GM21723 (cell line): ENCODE measurements around the gene IFIT3.
A peak's percentile ranks its signal among the peaks of the same experiment; 100 is the strongest.

ENCODE experiments used
- ATAC-seq: cut with Tn5 transposase; IDR thresholded peaks from one replicate; pipeline ENCODE4 v1.9.1; 2021; ENCODE audit warnings: mild to moderate bottlenecking, moderate library complexity; ENCODE audit not compliant: unreplicated experiment

Gene IFIT3

DNA sequence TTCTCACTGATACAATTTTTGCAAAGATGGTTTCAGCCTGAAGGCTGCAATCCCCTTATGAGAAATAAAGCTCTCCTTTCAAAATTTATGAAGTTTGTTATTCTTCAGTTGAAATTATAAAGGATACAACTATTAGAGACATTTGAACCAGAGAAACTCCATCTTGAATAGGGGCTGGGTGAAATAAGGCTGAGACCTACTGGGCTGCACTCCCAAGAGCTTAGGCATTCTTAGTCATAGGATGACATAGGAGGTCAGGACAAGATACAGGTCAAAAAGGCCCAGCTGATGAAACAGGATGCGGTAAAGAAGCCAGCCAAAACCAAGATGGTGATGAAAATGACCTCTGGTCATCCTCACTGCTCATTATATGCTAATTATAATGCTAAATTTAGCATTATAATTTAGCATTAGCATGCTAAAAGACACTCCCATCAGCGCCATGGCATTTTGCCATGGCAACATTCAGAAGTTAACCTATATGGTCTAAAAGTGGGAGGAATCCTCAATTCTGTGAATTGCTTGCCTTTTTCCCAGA is 27.7 kb downstream of the IFIT3 start:
- no peak for ATAC-seq

GRCh38 chr10:89357096-89357495 is 29.3 kb downstream of the IFIT3 start:
- ATAC-seq, result no peak

GRCh38 chr10:89357975-89358374 is 30.2 kb downstream of the IFIT3 start:
- no peak for ATAC-seq

- ATAC-seq, result no peak
Measured at GRCh38 chr10:89360157-89360556, 32.4 kb downstream of the IFIT3 start.

GRCh38 chr10:89362929-89363328 is 35.1 kb downstream of the IFIT3 start:
- no peak for ATAC-seq

DNA sequence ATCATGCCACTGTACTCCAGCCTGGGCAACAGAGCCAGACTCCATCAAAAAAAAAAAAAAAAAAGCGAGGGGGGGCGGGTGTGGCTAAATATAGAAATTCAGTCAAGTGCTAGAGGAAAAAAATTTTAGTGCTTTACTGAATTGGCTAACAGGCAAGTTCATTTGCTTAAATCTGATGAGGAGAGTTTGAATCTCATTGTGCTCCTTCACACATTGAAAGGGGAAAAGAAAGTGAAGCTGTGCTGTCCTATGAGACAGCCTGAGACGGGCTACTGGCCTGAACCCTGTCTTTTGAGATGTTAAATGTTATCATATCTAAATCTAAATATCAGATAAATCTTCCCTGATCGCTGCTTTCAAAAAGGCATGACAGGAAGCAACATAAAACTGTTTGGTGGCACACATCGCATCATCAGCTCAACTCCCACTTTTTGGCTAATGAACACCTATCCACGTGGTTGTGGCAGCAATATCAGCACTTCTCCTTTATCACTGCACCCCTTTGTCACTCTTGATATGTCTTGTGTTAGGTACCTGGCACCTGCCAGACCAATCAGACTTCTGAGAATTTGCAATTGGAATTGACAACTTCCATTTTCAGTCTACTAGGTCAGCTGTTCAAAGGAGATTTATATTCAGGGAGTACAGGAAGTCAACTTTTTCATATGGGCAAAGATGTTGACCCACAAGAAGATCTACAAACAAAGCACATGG is 36.1 kb downstream of the IFIT3 start:
- ATAC-seq, result peak; percentile 40

- ATAC-seq, result peak; percentile 50
Measured at GRCh38 chr10:89364531-89364930, 36.7 kb downstream of the IFIT3 start.

GRCh38 chr10:89367529-89367928 is 39.7 kb downstream of the IFIT3 start:
- ATAC-seq, result peak; percentile 75

DNA sequence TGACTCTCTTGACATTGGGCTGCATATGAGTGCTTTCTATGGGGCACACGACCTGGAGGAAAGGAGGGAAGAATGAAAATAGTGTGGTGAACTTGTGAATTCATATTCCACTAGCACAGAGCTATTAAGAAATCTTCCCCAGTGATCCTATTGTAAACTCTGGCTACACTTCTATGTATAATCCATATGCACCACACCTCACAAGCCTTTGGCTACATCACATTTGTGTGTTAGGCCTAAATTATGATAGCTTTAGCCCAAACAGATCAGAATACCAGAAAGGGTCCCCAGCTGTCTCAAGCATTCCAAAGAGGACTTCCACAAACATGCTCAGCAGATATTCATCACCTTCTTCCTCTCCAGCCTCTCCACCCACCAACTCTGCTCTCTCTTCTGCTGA is 40.3 kb downstream of the IFIT3 start:
- ATAC-seq, result no peak

DNA sequence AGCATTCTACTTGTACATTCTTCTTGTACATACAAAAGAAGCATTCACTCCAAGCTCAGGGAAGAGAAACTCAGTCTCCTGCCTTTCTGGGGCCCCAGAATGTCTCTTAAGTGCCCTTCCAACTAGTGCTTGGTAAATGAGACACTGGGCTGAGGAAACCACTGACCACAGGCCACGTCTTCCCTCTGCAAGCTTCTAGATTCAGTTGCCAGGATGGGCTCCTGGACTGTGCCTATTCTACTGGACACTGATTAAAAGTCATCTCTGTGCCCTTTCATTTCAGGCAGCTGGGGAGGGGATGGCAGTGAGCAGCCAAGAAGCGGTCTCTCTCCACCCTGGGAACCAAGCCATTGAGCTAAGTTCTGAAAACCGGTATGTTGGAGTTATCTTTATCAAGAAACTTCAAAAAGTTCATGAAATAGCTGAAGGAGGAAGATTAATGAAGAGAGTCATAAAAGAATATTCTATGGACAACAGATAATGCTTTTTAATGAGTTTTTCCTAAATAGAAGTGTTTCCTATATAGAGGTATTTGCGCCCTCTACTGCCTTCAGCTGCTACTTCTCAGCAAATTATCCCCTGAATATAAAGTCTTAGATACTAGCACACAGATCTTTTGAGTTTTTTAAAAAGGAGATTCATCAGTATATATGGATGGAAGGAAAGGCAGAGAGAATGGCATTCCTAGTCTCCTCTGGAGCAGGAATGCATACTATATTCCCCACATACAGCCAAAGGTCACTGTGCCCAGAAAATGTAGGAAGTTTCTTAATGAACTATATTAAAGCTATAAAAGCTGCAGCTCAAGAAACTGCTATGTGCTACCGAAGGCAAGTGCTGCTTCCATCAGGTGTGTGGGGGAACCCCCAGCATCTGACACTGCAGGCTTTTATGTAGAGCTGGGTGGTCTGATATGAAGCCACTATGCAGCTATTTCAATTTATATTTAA is 41.6 kb downstream of the IFIT3 start:
- ATAC-seq, result no peak

GRCh38 chr10:89371079-89371478 is 43.3 kb downstream of the IFIT3 start:
- no peak for ATAC-seq

- no peak for ATAC-seq
Measured at GRCh38 chr10:89371987-89372386, 44.2 kb downstream of the IFIT3 start.

DNA sequence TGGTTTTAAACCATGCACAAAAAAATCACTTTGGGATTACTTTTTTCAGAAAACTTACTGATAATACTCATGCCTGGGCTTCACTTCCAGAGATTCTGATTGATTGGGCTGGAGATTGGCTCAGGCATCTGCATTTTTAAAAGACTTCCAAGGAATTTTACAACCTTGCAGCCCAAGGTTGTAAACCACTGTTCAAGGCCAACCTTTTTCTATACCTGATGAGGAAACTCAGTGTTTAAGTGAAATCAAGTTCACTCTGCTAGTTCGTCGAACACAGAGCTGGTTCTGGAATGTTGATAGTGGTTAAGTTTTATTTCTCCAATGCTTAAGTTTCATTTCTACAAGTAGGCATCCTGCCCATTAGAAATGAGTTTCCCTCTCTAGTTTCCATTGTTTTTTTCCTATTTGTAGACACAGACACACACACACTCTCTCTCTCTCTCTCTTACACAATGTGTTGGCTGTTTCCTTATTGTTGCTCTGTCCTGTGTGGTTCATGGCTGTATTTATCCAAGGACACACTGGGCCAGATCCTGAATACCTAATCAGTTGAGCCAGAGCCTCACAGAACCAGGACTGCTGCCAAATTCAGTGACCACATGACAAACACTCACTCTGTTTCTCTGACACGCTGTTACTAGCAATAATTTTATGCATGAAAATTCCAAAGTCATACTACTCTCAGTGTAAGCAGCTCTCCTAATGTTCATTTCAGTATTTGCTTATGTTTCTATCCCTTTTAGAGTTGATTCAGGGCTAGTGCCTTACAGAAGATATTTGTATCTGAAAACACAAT is 46.3 kb downstream of the IFIT3 start:
- ATAC-seq, result no peak

DNA sequence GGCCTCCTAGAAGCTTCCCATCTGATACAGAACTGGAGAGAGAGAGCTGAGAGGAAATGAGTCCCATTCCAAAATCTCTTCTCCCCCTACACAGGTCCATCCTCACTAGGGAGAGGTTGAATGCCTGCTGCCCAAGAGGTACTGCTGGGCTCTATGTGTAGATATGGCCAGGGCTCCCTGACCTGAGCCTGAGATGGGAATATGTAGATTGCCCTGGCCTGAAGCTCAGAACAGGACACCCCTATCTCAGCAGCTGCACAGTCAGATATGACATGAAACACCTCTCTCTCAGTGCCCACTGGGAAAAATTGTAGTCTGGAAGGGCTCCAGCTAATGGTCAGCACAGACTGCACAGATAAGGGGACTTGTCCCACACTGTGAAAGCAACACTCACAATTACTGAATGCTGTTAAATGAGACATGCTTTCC is 46.9 kb downstream of the IFIT3 start:
- ATAC-seq, result no peak

DNA sequence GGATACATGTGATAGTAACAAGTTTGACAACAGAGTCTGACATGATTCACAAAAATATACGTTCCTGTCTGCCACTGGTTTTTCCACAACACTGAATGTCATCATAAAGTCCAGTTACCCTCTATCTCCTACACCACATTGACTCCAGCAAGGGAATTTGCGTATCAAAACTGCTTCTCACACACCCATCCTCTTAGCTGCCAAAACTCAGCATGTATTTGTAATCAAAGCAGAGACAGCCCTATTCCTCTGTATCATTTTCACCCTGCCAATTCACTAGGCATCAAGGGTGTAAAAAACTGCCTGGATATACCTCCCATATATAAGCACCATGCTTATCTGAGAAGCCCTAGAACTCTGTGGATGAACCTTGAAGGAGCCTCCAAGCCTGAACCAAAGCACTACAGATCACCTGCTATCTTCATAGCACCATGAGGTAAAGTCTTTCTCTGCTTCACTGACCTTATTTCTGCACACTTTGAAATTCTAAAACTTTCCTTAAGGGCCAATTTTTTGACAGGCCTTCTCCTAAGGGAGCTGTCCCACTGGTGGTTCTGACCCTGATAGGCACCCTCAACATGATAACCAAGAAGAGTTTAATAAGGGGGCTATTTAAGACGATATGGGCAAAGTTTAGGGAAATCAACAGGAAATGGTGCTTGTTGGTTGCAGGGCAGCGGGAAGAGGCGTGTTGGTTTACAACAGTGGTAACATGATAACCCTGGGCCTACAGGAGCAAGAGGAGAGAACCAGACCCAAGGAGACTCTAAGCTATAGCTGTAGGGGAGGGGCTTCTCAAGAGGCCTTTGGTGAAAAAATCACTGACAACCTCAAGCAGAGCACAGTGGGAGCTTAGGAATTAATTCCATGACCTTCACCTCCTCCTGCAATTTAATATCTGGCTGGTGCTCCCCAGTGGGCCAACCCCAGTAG is 50.2 kb downstream of the IFIT3 start, which contains the start of gene IFIT1B:
IFIT1B (plus strand) TSS at position 352 of the 933 bp plus-strand sequence; CDS start at position 432, 80 bp downstream.
- no peak for ATAC-seq

DNA sequence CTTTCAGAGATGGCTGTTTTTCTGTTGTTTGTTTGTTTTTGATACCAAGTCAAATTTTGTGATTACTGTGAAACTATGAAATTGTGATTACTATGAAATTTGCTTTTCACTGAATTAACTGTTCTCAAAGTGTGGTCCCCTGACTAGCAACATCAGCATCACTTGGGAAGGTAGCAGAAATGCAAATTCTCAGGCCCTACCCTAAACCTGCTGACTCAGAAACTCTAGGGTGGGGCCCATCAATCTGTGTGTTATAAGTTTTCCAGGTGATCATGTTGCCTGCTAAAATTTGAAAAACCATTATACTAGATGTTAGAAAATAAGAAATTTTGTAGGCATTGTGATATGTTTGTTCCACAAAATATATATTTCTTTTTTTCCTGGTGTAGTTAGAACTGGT is 51.3 kb downstream of the IFIT3 start:
- ATAC-seq, result no peak

DNA sequence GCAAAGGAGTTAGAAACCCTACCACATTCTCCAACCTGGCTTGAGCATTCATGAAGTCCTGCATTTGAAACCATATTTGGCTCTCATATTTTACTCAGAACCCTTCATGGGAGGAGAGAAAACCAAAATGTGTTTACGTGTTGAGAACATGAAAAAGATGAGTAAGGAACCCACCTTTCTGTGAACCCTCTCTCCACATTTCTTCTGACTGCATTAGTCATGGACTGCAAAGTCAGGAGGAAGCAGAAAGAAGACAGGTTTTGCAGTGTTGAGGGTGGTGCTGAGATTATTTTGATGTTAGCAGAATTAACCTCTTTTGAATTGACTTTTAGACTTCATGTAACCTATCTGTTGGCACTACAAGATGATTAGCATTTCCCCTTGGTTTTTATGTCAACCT is 55.0 kb downstream of the IFIT3 start:
- ATAC-seq, result no peak

GRCh38 chr10:89384474-89385340 is 56.9 kb downstream of the IFIT3 start:
- no peak for ATAC-seq

GRCh38 chr10:89388806-89389205 is 61.0 kb downstream of the IFIT3 start:
- no peak for ATAC-seq
